Measurements from ENCODE around the gene SEC14L3.

The SEC14L3 gene

GRCh38 chr22:30421695-30422480 is 49.9 kb downstream of the SEC14L3 start:
- no peak for DNase-seq

- no peak for DNase-seq
Measured at GRCh38 chr22:30420347-30421125, 51.3 kb downstream of the SEC14L3 start.

GRCh38 chr22:30416837-30417236 is 55.0 kb downstream of the SEC14L3 start:
- no peak for DNase-seq

GRCh38 chr22:30416403-30416802 is 55.4 kb downstream of the SEC14L3 start:
- DNase-seq = no peak

GRCh38 chr22:30414525-30415047 is 57.2 kb downstream of the SEC14L3 start:
- DNase-seq = no peak

- DNase-seq = no peak
Measured at GRCh38 chr22:30413745-30414524, 57.9 kb downstream of the SEC14L3 start.

GRCh38 chr22:30413001-30413400 is 58.8 kb downstream of the SEC14L3 start:
- no peak for DNase-seq

- no peak for DNase-seq
Measured at GRCh38 chr22:30411780-30412179, 60.0 kb downstream of the SEC14L3 start.
